A673 (cell line): ENCODE results near the gene NACA2.

Source experiments
- CTCF ChIP-seq: fragments of 300-800, 200-600 bp; sonication (generic); conservative IDR thresholded peaks from 2 replicates; pipeline ENCODE4 v1.5.1; 2017; ENCODE audit warnings: low read depth, mild to moderate bottlenecking, antibody characterized with exemption, low read length, moderate library complexity, mixed read lengths
- EZH2 ChIP-seq: fragments of 200-600 bp; sonication (generic); IDR thresholded peaks from 2 replicates; pipeline ENCODE4 v1.6.1; 2017; ENCODE audit warnings: borderline replicate concordance, low read depth, mild to moderate bottlenecking, mixed read lengths, antibody characterized with exemption, low read length; ENCODE audit not compliant: poor library complexity, severe bottlenecking

GRCh38 chr17:61625564-61625963, 34.5 kb upstream of the NACA2 start:
- no peak for TF ChIP-seq CTCF
- no peak for TF ChIP-seq EZH2
